Uterus (tissue), 2 donors: Measurements from ENCODE around the gene TSPAN3.

Source experiments
- CTCF ChIP-seq, 4 experiments: fragments of 200-600 bp in 2 of 4; fragments of 450-650 bp in 2 of 4; sonication (generic) in 2 of 4; IDR thresholded peaks; one replicate each; pipeline ENCODE4 v1.5.1; 2016 to 2019; ENCODE audit warnings: antibody characterized with exemption in 4 of 4, mild to moderate bottlenecking in 2 of 4, moderate library complexity in 1 of 4
- POLR2A ChIP-seq, 2 donors: fragments of 450-650 bp; IDR thresholded peaks; one replicate each; pipeline ENCODE4 v1.6.1; 2016; ENCODE audit warnings: antibody characterized with exemption in 2 of 2, mild to moderate bottlenecking in 1 of 2, moderate library complexity in 1 of 2

- TF ChIP-seq POLR2A (IDR thresholded peaks at IDR 0.05) (no peak), CTCF (IDR thresholded peaks at IDR 0.05) (no peak)
These were observed 22.5 kb upstream of the TSPAN3 start for GRCh38 chr15:77093436-77093835.
